GM18498 (cell line): ENCODE results near the gene DPP7.

Experiments used
- ATAC-seq: cut with Tn5 transposase; IDR thresholded peaks from one replicate; pipeline ENCODE4 v1.9.1; 2021; ENCODE audit warnings: mild to moderate bottlenecking, moderate library complexity; ENCODE audit not compliant: unreplicated experiment

The DPP7 gene

DNA sequence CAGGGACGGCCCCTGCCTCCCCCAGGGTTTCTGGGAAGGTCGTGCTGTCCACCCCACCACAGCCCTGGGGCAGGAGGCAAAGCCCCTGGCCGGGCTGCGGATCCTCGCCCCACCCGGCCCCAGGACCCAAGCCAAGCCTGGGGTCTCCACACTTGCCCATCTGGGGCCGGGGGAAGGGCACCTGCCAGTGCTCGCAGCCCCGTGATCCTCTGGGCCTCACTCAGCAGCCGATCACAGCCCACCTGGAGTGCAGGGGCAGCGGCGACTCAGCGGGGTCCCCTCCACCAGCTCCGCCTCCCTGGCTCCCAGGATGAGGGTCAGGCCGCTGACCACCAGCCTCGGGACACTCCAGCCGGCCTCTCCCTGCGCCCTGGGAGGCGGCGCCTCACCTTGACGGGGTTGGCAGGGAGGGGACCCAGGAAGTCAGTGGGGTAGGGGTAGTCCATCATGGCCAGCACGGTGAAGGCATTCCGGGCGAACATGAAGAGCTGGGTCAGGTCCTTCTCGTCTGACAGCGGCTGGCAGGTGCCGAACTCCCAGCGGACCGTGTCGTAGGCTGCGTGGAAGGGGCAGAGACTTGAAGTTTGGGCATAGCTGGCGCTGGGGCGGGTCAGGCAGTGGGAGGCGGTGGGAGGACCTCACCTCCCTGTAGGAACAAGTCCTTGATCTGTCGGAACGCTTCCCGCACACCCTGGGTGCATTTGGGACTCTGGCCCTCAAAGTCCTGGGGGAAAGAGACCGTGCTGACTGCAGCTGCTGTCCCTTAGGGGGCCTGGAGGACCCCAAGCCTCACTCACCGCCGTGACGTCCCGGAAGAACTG is 1.8 kb downstream of the DPP7 start:
- ATAC-seq, result no peak

DNA sequence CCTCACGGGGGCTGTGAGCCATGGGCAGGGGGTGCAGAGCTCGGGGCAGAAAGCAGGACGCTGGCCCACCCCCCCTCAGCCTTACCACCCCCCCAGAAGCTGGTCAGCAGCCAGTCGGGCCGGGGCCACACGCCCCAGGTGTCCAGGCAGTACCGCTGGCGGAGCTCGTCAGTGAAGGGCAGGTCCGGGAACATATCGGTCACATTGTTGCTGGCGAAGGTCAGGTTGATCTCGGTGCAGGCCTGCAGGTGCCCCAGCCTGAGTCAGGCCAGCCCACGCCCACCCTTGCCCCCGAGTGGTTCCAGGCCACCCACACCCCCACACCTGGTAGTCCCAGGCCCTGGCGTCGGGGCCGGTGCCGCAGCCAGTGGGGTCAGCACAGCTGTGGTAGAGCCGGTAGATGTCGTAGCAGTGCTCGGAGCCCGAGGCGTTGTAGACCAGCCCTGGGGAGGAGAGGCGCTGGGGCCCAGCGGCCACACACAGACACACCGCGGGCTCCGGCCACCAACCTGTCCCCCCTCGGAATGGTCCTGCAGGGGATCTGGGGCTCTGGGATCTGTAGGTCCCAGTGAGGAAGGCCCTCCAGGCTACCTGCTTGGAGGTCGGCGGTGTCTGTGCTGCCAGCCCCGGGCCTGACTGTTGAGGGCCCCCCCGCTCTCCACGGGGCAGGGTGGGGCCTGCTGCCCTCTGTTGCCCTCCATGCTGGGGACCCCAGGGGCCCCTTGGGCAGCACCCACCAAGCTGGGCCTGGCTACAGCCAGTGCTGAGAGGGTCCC is 2.6 kb downstream of the DPP7 start:
- no peak for ATAC-seq

DNA sequence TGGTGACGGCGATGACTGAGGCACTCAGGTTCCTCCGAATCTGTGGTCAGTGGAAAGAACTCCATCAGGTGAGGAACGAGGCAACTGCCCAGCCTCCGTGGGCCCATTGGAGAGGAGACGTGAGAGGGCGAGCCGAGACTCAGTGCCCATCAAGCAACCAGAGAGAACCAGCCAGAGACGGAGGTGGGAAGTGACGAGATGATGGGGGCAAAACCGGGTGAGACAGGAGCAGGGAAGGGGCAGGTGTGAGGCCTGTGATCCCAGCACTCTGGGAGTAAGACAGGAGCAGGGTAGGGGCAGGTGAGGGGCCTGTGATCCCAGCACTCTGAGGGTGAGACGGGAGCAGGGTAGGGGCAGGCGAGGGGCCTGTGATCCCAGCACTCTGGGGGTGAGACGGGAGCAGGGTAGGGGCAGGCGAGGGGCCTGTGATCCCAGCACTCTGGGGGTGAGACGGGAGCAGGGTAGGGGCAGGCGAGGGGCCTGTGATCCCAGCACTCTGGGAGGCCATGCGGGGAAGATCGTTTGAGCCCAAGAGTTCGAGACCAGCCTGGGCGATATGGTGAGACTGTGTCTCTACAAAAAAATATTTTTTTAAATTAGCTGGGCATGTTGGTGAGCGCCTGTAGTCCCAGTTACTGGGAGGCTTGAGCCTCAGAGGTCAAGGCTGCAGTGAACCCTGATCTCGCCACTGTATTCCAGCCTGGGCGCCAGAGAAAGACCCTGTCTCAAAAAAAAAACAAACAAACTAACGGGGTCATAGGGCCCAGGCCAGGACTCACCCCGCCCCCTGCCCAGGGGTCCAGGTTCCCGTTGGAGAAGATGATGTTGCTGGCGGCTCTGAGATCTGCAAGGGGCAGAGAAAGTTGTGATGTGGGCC is 3.4 kb downstream of the DPP7 start:
- ATAC-seq, result no peak

DNA sequence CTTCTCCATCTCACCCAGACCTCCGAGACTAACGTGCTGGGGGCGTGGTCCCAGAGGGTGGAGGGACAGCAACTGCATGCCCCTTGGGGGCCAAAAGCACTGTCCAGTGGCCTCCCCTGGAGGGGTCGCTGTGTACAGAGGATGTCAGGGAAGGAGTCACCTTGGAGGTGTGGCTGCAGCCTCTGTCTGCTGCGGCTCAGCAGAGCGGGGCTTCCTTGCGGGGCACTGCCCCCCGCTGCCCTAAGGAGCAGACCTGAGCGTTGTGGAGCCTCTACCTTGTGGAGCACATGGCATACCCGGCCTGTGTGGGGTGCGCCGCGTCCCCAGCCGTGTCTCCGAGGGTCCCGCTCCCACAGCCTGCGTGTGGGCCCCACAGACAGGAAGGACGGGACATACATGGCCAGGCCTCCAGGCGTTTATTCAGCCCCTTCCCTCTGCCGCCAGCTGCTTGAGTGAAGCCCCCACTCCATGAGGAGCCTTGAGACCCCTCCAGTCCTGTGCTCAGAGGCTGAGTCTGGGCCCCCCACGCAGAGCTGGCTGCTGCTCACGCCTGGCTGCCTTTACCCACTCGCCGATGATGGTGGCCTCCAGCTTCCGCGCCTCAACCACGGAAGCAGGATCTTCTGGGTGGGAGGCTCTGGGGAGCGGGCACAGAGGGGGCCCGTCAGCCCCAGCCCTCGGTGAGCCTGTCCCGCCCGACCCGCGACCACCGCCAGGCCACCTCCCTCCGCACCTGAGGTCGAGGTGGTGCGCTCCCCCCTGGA is 4.2 kb downstream of the DPP7 start:
- no peak for ATAC-seq

DNA sequence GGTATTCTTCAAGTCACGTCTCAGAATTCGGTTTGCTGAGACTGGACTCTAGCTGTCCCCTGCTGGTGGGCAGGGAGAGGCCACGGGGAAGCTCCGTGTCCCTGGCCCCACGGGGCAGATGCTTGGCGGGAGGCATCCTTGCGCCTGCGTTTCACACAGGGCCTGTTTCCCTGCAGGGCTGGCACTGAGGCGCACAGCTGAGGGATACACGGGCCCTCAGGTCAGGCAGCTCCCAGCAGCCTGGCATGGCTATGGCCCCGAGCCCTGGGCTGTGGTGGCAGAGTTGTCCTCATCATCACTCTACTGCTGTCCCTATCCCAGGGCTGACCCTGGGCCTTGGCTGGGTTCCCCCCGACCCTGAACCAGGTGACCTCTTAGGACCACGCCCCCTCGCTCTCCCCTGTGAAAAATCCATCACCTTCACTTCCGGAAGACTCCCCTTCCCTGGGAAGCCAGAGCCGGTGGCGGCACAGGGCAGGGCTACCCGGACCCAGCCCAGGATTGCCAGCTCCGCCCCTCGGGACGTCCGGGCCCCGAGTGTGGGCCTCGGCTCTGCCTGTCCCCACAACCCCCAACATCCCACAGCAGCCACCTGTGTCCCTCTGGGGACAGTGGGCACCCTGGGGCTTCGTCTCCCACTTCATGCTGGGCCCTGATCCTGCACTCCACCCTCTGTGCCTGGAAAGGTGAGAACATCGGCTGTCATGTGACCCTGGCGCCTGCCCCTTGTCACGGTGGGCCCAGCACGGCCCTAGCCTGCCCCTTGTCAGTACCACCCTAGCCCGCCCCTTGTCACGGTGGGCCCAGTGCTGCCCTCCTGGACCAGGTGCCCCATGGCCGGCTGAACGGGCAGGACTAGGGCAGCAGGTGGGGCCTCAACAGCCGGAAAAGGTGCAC is 5.0 kb downstream of the DPP7 start:
- no peak for ATAC-seq

DNA sequence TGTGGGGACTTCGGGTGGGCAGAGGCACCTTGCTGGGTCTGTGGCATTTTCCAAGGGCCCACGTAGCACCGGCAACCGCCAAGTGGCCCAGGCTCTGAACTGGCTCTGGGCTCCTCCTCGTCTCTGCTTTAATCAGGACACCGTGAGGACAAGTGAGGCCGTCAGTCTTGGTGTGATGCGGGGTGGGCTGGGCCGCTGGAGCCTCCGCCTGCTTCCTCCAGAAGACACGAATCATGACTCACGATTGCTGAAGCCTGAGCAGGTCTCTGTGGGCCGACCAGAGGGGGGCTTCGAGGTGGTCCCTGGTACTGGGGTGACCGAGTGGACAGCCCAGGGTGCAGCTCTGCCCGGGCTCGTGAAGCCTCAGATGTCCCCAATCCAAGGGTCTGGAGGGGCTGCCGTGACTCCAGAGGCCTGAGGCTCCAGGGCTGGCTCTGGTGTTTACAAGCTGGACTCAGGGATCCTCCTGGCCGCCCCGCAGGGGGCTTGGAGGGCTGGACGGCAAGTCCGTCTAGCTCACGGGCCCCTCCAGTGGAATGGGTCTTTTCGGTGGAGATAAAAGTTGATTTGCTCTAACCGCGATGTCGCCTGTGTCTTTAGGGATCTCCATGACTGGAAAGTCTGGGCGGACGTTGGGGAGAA is 5.8 kb downstream of the DPP7 start:
- no peak for ATAC-seq

DNA sequence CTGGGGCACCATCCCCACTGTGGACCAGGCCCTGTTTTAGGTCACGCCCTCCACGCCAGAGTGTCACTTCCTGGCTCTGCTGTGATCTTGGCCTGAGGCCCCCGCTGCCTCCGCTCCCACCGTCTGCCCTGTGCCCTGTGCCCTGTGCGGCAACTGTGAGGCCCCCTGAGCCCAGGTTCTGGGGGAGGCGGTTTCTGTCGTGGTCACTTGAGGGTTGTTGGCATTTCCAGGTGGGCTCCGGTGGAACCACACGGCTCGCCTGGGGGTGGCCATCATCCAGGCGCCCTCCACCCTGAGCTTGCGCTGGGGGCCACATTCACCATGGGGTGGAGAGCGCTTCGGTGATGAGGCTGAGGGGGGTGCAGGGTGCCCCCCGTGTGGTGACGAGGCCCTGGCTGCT is 6.6 kb downstream of the DPP7 start:
- no peak for ATAC-seq

DNA sequence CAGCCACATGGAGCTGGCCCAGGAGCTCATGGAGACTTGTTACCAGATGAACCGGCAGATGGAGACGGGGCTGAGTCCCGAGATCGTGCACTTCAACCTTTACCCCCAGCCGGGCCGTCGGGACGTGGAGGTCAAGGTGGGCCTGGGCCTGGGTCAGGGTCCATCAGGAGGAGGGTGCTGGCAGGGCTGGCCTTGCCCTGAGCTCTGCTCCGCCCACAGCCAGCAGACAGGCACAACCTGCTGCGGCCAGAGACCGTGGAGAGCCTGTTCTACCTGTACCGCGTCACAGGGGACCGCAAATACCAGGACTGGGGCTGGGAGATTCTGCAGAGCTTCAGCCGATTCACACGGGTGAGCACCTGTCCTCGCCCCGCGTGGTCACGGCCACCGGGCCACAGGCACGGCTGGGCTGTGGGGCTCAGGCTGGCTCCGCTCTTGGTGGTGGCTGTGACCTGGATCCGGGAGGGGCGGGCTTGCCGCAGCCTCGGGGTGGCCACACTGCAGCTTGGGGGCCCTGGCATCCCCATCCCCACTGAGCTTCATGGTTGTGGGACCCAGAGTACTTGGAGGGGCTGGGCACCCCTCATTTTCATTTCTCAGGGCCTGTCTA is 7.1 kb downstream of the DPP7 start:
- ATAC-seq, result no peak

DNA sequence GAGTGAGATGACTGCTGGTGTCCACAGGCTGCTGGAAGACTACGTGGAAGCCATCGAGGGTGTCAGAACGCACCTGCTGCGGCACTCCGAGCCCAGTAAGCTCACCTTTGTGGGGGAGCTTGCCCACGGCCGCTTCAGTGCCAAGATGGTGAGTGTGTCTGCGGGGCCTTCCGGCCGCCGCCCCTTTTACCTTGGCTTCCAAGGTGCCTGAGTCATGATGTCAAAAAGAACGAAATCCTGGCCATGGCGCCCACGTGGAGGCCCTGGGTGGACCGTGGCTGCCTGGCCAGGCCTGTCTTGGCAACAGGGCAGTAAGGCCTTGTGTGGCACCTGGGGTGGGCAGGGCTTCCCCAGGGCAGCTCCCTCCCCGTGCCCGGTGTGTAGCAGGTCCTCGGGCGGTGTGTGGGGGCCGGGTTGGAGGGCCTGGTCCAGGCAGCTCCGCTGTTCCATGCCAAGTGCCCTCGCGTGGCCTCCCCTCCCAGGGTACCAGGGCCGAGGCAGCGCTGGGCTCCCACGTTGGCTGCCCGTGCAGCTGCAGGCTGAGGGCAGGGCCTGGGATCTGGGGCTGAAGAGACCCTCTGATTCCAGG is 7.8 kb downstream of the DPP7 start:
- no peak for ATAC-seq

DNA sequence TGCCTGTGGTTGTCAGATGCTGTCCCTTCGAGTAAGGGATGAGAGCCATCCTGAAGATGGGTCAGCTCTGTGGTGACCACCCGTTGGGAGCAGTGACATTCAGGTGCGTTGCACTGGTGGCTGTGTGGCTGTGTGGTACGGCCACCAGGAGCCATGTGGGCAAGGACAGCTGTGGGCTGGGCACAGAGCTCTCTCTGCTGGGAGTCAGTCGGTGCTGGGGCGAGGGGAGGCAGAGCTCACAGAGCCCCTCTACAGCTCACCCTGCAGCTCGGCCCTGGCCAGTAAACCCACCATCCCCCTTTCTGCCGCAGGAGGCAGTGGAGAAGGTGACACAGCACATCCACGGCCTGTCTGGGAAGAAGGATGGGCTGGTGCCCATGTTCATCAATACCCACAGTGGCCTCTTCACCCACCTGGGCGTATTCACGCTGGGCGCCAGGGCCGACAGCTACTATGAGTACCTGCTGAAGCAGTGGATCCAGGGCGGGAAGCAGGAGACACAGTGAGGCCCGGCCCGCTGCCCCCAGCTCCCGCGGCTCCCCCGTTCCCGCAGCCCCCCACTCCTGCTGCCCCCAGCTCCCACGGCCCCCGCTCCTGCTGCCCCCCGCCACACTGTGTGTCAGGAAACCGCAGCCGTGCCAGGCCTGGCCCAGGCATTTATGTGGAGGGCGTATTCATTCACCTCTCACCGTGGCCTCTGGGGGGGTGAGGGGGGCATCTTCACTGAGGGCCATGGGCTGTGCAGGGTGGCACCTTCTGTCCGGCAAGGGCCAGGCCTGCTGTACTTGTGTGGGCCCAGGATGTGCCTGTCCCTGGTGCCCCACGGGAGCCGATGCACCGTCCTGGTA is 8.5 kb downstream of the DPP7 start:
- no peak for ATAC-seq

DNA sequence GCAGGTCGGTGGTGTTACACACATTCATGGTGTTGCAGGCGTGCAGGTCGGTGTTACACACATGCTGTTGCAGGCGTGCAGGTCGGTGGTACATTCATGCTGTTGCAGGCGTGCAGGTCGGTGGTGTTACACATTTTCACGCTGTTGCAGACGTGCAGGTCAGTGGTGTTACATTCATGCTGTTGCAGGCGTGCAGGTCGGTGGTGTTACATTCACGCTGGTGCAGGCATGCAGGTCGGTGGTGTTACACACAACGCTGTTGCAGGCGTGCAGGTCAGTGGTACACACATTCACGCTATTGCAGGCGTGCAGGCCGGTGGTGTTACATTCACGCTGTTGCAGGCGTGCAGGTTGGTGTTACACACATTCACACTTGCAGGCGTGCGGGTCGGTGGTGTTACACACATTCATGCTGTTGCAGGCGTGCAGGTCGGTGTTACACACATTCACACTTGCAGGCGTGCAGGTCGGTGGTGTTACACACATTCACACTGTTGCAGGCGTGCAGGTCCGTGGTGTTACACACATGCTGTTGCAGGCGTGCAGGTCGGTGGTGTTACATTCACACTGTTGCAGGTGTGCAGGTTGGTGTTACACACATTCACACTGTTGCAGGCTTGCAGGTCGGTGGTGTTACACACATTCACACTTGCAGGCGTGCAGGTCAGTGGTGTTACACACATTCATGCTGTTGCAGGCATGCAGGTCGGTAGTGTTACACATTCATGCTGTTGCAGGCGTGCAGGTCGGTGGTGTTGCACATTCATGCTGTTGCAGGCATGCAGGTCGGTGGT is 11.1 kb downstream of the DPP7 start:
- ATAC-seq, result no peak

DNA sequence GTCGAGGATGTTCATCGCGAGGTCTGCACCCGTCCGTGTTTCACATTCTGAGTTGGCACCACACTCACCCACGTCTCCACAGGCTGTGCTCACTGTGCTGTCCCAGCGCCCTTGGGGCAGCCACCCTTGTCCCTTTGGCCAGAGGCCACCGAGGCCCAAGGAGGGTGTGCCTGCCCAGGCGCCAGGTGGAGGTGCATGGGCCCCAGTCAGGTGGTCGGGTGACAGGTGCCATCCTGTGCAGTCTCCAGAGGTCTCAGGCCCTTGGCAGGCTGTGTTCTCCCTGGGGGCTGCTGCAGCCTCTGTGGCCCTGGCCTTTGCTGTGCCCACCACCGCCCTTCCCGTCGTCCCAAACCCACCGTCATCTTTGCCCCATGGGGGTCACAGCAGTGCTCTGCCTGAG is 15.3 kb downstream of the DPP7 start:
- no peak for ATAC-seq

DNA sequence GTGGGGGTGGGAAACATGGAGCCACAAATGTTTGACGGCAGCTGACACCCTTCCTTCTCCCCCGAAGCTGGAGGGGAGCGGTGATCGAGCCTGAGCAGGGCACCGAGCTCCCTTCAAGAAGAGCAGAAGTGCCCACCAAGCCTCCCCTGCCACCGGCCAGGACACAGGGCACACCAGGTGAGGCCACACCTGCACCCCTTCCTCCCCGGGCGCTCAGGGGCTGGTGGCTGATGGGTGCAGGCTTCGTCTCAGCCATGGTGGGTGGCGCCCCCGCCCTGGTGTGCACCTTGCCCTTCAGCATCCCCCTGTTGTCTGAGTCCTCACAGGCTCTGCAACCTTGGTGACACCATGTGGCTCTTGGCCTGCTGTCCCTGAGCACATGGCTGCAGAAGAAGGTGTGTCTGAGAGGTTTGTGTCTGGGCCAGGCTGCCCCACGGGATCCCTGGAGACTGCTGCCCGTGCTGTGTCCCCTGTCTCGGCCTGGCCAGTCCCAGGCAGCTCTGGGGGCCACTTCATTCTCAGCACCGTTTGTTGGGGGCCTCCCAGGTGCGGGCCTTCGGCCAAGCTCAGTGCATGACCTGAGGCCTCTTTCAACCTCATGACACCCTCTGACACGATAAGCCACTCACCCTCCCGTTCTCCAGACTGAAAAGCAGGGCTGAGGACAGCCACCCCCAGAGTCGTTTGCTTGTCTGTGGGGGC is 16.6 kb downstream of the DPP7 start:
- no peak for ATAC-seq

DNA sequence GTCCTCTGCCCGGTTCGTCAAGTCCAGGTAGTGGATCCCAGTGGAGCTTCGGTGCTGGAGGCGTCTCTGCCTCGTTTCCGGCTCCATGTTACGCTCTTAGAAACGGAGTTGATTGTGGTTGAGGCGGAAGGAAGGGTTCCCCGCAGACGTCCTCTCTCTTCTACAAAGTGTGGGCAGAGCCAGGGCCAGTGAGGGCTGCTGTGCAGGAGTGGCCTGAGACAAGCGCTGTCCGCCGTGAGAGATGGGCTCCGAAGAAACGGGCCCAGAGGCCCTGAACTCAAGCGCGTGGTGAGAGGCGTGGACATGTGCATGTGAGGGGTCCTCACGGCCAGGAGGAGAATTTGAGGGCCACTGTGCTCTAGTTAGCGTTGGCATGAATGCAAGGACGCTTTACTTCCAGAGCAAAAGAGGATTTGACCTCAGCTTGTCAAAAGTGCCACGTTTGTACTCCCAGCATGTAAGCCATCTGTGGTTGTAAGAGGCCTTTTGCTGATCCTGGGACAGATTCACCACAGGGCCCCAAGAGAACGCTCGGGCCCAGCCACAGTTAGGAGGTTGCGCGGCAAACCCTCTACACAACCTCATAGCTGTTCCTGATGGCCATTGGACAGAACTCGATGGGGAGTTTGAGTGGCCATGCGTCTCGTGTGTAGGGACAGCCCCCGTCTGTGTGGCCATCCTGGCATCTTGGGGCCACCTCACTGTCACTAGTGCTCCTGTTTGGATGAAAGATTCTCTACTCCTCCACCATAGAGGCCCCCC is 17.6 kb downstream of the DPP7 start:
- no peak for ATAC-seq
